Ishikawa (cell line): ENCODE results near the gene PDZRN3.

Experiments
- CEBPB ChIP-seq: IDR thresholded peaks from 2 replicates; pipeline ENCODE4 v1.6.1; 2012
- CREB1 ChIP-seq: IDR thresholded peaks from 2 replicates; pipeline ENCODE4 v1.6.1; 2012; ENCODE audit warnings: low read depth
- EGR1 ChIP-seq: IDR thresholded peaks from 2 replicates; pipeline ENCODE4 v1.6.1; 2012
- EP300 ChIP-seq: IDR thresholded peaks from 2 replicates; pipeline ENCODE4 v1.6.1; 2012; ENCODE audit warnings: borderline replicate concordance
- FOXM1 ChIP-seq: IDR thresholded peaks from 2 replicates; pipeline ENCODE4 v1.6.1; 2012; ENCODE audit warnings: low read depth, borderline replicate concordance
- NFIC ChIP-seq: IDR thresholded peaks from 2 replicates; pipeline ENCODE4 v1.6.1; 2012
- RAD21 ChIP-seq: IDR thresholded peaks from 2 replicates; pipeline ENCODE4 v1.6.1; 2012; ENCODE audit warnings: low read depth
- TAF1 ChIP-seq: IDR thresholded peaks from 2 replicates; pipeline ENCODE4 v1.6.1; 2012; ENCODE audit warnings: low read depth, mild to moderate bottlenecking
- TCF12 ChIP-seq: IDR thresholded peaks from 2 replicates; pipeline ENCODE4 v1.6.1; 2012; ENCODE audit warnings: low read depth
- TEAD4 ChIP-seq: IDR thresholded peaks from 2 replicates; pipeline ENCODE4 v1.6.1; 2012
- YY1 ChIP-seq: IDR thresholded peaks from 2 replicates; pipeline ENCODE4 v1.6.1; 2012; ENCODE audit warnings: low read depth
- ZBTB7A ChIP-seq: IDR thresholded peaks from 2 replicates; pipeline ENCODE4 v1.6.1; 2012; ENCODE audit warnings: low read depth
- TF ChIP-seq, protein P1 (sequence below): IDR thresholded peaks from 2 replicates; pipeline ENCODE4 v1.6.1; 2012
- TF ChIP-seq, protein P2 (sequence below): IDR thresholded peaks from 2 replicates; pipeline ENCODE4 v1.6.1; 2012
- TF ChIP-seq, protein P3 (sequence below): IDR thresholded peaks from 2 replicates; pipeline ENCODE4 v1.6.1; 2012; ENCODE audit warnings: low read depth, mild to moderate bottlenecking

PDZRN3 gene

DNA sequence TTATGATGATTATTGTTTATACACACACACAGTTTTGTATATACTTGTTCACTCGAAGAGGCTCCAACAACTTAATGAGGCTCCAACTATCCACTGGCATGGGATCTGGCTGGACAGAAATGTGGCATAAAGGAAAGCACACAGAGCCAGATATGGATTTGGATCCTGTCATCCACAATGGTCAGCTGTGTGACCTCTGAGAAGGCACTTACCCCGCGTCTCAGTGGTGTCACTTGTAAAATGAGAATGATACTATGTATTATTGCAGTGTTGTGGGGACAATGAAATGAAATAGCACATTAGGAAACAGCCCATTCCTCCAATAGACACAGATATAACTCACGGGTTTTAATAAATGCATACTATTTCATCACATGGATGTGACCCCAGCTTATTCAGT lies 42.2 kb downstream of the PDZRN3 start:
- TF ChIP-seq ZBTB7A (no peak), TAF1 (no peak), YY1 (no peak), CREB1 (no peak), FOXM1 (no peak), EP300 (no peak), CEBPB (no peak), TEAD4 (no peak)
- TF ChIP-seq, protein P1, sequence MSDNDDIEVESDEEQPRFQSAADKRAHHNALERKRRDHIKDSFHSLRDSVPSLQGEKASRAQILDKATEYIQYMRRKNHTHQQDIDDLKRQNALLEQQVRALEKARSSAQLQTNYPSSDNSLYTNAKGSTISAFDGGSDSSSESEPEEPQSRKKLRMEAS, result no peak
- TF ChIP-seq, protein P2, sequence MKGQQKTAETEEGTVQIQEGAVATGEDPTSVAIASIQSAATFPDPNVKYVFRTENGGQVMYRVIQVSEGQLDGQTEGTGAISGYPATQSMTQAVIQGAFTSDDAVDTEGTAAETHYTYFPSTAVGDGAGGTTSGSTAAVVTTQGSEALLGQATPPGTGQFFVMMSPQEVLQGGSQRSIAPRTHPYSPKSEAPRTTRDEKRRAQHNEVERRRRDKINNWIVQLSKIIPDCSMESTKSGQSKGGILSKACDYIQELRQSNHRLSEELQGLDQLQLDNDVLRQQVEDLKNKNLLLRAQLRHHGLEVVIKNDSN, result no peak
- TF ChIP-seq, protein P3, sequence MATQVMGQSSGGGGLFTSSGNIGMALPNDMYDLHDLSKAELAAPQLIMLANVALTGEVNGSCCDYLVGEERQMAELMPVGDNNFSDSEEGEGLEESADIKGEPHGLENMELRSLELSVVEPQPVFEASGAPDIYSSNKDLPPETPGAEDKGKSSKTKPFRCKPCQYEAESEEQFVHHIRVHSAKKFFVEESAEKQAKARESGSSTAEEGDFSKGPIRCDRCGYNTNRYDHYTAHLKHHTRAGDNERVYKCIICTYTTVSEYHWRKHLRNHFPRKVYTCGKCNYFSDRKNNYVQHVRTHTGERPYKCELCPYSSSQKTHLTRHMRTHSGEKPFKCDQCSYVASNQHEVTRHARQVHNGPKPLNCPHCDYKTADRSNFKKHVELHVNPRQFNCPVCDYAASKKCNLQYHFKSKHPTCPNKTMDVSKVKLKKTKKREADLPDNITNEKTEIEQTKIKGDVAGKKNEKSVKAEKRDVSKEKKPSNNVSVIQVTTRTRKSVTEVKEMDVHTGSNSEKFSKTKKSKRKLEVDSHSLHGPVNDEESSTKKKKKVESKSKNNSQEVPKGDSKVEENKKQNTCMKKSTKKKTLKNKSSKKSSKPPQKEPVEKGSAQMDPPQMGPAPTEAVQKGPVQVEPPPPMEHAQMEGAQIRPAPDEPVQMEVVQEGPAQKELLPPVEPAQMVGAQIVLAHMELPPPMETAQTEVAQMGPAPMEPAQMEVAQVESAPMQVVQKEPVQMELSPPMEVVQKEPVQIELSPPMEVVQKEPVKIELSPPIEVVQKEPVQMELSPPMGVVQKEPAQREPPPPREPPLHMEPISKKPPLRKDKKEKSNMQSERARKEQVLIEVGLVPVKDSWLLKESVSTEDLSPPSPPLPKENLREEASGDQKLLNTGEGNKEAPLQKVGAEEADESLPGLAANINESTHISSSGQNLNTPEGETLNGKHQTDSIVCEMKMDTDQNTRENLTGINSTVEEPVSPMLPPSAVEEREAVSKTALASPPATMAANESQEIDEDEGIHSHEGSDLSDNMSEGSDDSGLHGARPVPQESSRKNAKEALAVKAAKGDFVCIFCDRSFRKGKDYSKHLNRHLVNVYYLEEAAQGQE, result no peak

DNA sequence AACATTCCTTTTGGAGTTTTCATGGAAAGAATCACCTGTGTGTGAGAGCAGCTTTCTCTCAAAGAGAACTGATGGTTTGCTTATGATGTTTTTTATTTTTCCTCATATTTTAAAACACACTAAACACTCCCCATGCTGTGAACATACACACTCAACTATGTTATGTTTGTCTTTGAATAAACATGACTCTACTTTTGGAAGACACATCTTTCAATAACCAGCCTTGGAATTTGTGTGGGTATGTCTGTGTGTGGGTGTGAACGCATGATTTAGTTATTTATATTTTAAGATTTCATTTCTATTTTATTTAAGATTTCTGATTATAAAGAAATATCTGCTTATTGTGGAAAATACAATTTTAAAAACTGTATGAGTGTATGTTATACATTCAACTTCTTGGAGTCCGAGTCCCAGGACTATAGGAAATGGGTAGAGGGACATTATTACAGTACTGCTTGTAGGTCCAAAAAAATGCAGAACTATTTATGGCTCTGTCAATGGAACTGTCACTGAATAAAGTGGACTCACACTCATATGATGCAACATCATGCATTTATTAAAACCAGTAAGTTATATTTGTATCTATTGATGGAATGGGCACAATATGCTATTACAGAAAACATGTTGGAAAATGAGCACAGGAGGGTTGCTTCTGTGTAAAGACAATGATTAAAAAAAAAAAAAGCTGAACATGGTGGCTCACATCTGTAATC lies 43.5 kb downstream of the PDZRN3 start:
- TF ChIP-seq CEBPB (no peak), RAD21 (no peak), EGR1 (no peak), ZBTB7A (no peak), YY1 (no peak), TCF12 (no peak), TEAD4 (no peak), FOXM1 (no peak), CREB1 (no peak), EP300 (no peak), NFIC (no peak), TAF1 (no peak)
- TF ChIP-seq, protein P2, result no peak
- TF ChIP-seq, protein P3, result no peak
- TF ChIP-seq, protein P1, result no peak

DNA sequence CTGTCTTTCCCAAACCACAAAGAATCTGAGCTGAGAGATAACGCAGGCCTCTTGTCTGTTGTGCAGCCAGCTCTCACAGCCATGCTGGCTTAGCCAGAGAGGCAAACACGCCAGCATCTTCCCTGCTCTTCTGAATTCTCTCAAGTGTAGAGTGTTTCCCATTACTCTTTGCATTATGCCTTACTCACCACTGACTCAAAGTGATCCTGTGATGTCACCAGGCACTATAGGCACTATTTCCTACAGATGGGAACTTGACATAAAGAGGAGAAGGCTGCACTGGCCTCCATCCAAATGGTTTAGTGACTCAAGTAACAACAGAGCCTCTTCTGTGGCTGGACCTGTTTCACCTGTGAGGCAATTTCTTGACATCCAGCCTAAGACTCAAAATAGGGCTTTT lies 44.4 kb downstream of the PDZRN3 start:
- TF ChIP-seq NFIC, result no peak

DNA sequence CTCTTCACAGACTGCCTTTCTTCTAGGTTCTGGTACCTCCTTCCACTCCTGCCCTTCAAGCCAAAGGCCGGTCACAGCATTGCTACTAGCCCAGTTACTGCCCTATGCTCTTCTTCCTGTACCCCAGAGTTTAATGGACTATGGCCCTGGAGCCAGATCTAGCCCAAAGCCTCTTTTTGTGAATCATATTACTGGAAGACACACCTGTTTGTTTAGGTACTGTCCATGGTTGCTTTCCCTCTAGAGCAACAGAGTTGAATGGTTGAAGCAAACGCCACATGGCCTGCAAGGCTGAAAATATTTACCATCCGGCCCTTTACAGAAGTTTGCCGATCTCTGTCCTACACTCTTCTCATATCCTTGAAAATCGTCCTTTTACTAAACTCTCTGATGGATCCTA lies 47.0 kb downstream of the PDZRN3 start:
- TF ChIP-seq, protein P3, result peak; percentile 57
- no peak for TF ChIP-seq TEAD4

DNA sequence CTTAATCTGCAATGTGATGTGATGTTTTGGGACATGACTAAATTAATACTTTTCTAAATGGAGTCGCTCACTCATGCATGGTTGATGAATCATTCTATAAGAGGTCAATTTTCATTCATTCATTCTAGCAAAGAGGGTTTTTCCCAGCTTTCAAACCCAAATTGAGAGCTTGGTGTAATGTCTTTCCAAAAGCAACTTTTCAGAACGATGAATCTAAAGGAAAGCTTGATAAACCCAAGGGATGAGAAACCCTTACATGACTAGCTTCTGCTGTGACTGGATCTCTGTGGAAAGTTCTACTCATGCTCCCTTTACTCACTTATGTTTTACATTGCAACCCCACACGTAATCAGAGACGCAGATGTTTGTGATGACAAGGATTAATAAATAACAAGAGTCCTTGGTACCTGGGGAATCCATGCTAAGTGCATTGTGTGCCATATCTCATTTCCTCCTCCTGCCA lies 47.7 kb downstream of the PDZRN3 start:
- TF ChIP-seq TAF1, result no peak
- no peak for TF ChIP-seq RAD21
- TF ChIP-seq TEAD4, result no peak
- TF ChIP-seq, protein P1, result no peak
- no peak for TF ChIP-seq NFIC
- no peak for TF ChIP-seq YY1
- no peak for TF ChIP-seq CEBPB
- TF ChIP-seq ZBTB7A, result no peak
- TF ChIP-seq FOXM1, result no peak
- TF ChIP-seq, protein P2, result no peak
- no peak for TF ChIP-seq TCF12
- no peak for TF ChIP-seq EGR1
- TF ChIP-seq EP300, result no peak
- TF ChIP-seq CREB1, result no peak
- TF ChIP-seq, protein P3, result no peak
